Endodermal cell (in vitro differentiated cells): ENCODE data around the gene FASN. TPM values are rescaled to one million over a fixed set of nuclear protein-coding genes. Genes with fewer than 3 reads are reported as not detected.

Experiments
- DNase-seq: peaks from one replicate; pipeline ENCODE4 v3.0.0-alpha.2; 2017
- H3K27ac ChIP-seq: 2 replicates; pipeline ENCODE4 v1.5.1; 2013; ENCODE audit warnings: mild to moderate bottlenecking, low read depth, low read length, moderate library complexity
- H3K27me3 ChIP-seq: 2 replicates; pipeline ENCODE4 v1.6.1; 2013; ENCODE audit warnings: mild to moderate bottlenecking, low read length, moderate library complexity; ENCODE audit not compliant: insufficient read depth, control insufficient read depth, poor library complexity, severe bottlenecking
- H3K36me3 ChIP-seq: 2 replicates; pipeline ENCODE4 v1.7.0; 2013; ENCODE audit warnings: mild to moderate bottlenecking, low read length, moderate library complexity; ENCODE audit not compliant: control insufficient read depth, insufficient read depth
- H3K4me1 ChIP-seq: one replicate; pipeline ENCODE4 v1.7.0; 2013; ENCODE audit warnings: low read length; ENCODE audit not compliant: control insufficient read depth, insufficient read depth
- H3K4me3 ChIP-seq: 2 replicates; pipeline ENCODE4 v1.5.1; 2013; ENCODE audit warnings: mild to moderate bottlenecking, low read length, moderate library complexity
- H3K9ac ChIP-seq: 2 replicates; pipeline ENCODE4 v1.6.1; 2013; ENCODE audit warnings: mild to moderate bottlenecking, low read length, moderate library complexity; ENCODE audit not compliant: poor library complexity, severe bottlenecking; ENCODE audit errors: extremely low read depth
- H3K9me3 ChIP-seq: 2 replicates; pipeline ENCODE4 v1.6.1; 2013; ENCODE audit warnings: mild to moderate bottlenecking, low read length, moderate library complexity; ENCODE audit not compliant: control insufficient read depth
- H3K27ac Mint-ChIP-seq: 2 replicates; pipeline ENCODE4 v1.8.0; 2020; ENCODE audit warnings: mixed read lengths
- H3K27me3 Mint-ChIP-seq: 2 replicates; pipeline ENCODE4 v1.8.0; 2021; ENCODE audit warnings: mild to moderate bottlenecking, mixed read lengths; ENCODE audit not compliant: insufficient read depth
- H3K36me3 Mint-ChIP-seq: 2 replicates; pipeline ENCODE4 v1.8.0; 2020; ENCODE audit warnings: low read depth, mixed read lengths
- H3K4me1 Mint-ChIP-seq: 2 replicates; pipeline ENCODE4 v1.8.0; 2020; ENCODE audit warnings: mixed read lengths
- H3K4me3 Mint-ChIP-seq: 2 replicates; pipeline ENCODE4 v1.8.0; 2020; ENCODE audit warnings: mild to moderate bottlenecking, moderate library complexity, mixed read lengths
- H3K9me3 Mint-ChIP-seq: 2 replicates; pipeline ENCODE4 v1.8.0; 2020; ENCODE audit warnings: mild to moderate bottlenecking, mixed read lengths
- CTCF ChIP-seq: fragments of 200-600 bp; sonication (generic); conservative IDR thresholded peaks from 2 replicates; pipeline ENCODE4 v1.5.0; 2021; ENCODE audit warnings: antibody characterized with exemption, mild to moderate bottlenecking
- WGBS, 2 experiments: methylation state at CpG; one replicate each; pipeline versions ENCODE4 v1.1.5 to v1.1.7; 2013; ENCODE audit warnings: missing lambda C conversion rate in 2 of 2, mixed read lengths in 1 of 2; ENCODE audit not compliant: insufficient coverage in 1 of 2, insufficient read length in 1 of 2; 5-methylcytosine and 5-hydroxymethylcytosine counted together
- total RNA-seq, 2 donors: library from RNA; stranded (reverse); fragmentation: NEBNext Ultra II Directional in 1 of 2; extraction: Animal tissue kit (Norgen Biotek cat#: 25700) in 1 of 2; gene quantifications; 2 replicates in 1 of 2; 3 replicates in 1 of 2; pipeline ENCODE4 v1.2.1, GENCODE V29; 2021

Gene FASN
- total RNA-seq, 2 donors from 2014 or later, result 371 to 498 TPM

DNA sequence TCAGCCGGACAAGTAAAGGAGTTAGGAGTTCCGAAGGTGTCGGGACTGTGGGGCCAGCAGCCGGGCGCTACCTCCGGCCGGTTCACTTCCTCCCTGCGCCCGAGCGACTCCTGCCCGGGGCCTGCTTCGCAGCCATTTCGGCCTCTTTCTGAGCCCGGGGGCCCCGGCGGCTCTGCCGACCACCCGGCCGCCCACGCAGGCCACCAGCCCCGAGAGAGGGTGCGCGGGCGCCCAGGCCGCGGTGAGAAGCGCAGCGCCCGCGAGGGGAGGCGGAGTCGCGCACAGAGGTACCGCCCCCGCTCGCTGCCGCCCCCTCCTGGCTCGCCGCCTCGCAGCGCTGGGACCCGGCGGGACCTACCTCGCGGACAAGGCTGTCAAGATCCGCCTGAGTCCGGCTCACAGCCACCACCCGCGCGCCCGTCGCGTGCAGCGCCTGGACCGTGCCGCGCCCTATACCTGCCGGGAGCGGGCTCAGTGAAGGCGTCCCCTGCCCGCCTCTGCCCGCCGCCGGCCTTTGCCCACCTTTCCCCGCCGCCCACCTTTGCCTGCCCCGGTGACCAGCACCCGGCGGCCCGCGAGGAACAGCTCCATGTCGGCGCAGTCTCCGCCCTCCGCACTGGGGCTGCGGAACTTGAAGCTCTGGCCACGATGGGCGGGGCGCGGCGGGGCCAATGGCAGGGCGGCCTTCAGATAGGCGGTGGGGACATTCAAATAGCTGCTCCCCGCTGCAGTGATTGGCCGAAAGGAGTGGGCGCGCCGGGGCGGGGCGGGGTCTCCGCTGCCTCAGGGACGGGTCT is 60.7 kb downstream of the FASN start, which contains the start of gene DCXR:
Gene DCXR, minus strand, starts transcription at position 606 of the 797 bp plus-strand sequence. Its CDS starts 15 bp downstream, at position 591.
- peak within 1 kb of the TSS; percentile 62 for H3K4me3 Mint-ChIP-seq
- H3K4me1 Mint-ChIP-seq, result peaks cover 4% of the 10 kb centered on the region
- Histone ChIP-seq H3K9me3 (no peaks in the 10 kb centered on the region), H3K36me3 (no peaks in the 10 kb centered on the region), H3K27me3 (no peaks in the 10 kb centered on the region), H3K27ac (peak within 1 kb of the TSS; percentile 94), H3K9ac (peak within 1 kb of the TSS; percentile 30), H3K4me1 (no peaks in the 10 kb centered on the region), H3K4me3 (peak within 1 kb of the TSS; percentile 86)
- peak within 1 kb of the TSS; percentile 92 for H3K27ac Mint-ChIP-seq
- peaks cover 17% of the 10 kb centered on the region for H3K27me3 Mint-ChIP-seq
- TF ChIP-seq CTCF, result peak; percentile 92
- peaks cover 8% of the 10 kb centered on the region for H3K9me3 Mint-ChIP-seq
- peaks cover 3% of the 10 kb centered on the region for H3K36me3 Mint-ChIP-seq
- DNase-seq, result peak; percentile 100
- WGBS, 2 experiments, result 0 to 1% methylated on average over 42 to 92 of the region's 92 CpGs

GRCh38 chr17:82036634-82037091 is 61.4 kb downstream of the FASN start:
- WGBS, 2 experiments, result 62 to 76% methylated on average over 15 to 23 of the region's 23 CpGs
- no peaks in the 10 kb centered on the region for H3K27me3 ChIP-seq
- H3K36me3 ChIP-seq, result no peaks in the 10 kb centered on the region
- TF ChIP-seq CTCF, result no peak
- no peak overlapping the region for H3K27ac ChIP-seq
- H3K9me3 ChIP-seq, result no peaks in the 10 kb centered on the region
- Mint-ChIP-seq H3K27me3 (peaks cover 17% of the 10 kb centered on the region), H3K9me3 (peaks cover 8% of the 10 kb centered on the region), H3K4me1 (peaks cover 4% of the 10 kb centered on the region), H3K27ac (no peak overlapping the region), H3K36me3 (peaks cover 3% of the 10 kb centered on the region), H3K4me3 (peak overlapping the region; percentile 62)
- DNase-seq, result no peak
- H3K4me1 ChIP-seq, result no peaks in the 10 kb centered on the region
- peak overlapping the region; percentile 86 for H3K4me3 ChIP-seq
- H3K9ac ChIP-seq, result peak overlapping the region; percentile 30

GRCh38 chr17:82035956-82036633 is 61.9 kb downstream of the FASN start:
- peaks cover 12% of the 10 kb centered on the region for H3K27me3 Mint-ChIP-seq
- H3K4me3 ChIP-seq, result peak overlapping the region; percentile 86
- H3K27ac Mint-ChIP-seq, result no peak overlapping the region
- H3K4me1 Mint-ChIP-seq, result peaks cover 4% of the 10 kb centered on the region
- peak overlapping the region; percentile 62 for H3K4me3 Mint-ChIP-seq
- H3K9ac ChIP-seq, result no peak overlapping the region
- no peaks in the 10 kb centered on the region for H3K27me3 ChIP-seq
- no peak for DNase-seq
- no peaks in the 10 kb centered on the region for H3K4me1 ChIP-seq
- H3K36me3 Mint-ChIP-seq, result peaks cover 3% of the 10 kb centered on the region
- WGBS, 2 experiments, result 92% methylated on average over 10 to 20 of the region's 20 CpGs
- no peaks in the 10 kb centered on the region for H3K36me3 ChIP-seq
- H3K27ac ChIP-seq, result no peak overlapping the region
- H3K9me3 Mint-ChIP-seq, result peaks cover 3% of the 10 kb centered on the region
- H3K9me3 ChIP-seq, result no peaks in the 10 kb centered on the region
- no peak for TF ChIP-seq CTCF
